NCI-H748 treated with DMSO at 0.1 percent for 48 hours (cell line): ENCODE data around the gene PATE4.

Experiments
- DNase-seq: peaks from one replicate; lab custom pipeline; 2025; lab: John Stamatoyannopoulos, UW

PATE4 gene

GRCh38 chr11:125887373-125888324, 54.5 kb downstream of the PATE4 start, which contains the start of gene HYLS1:
TSS of gene HYLS1 (plus strand) at chr11:125887668. CDS start at chr11:125899369, 11,701 bp downstream.
- peak; percentile 27 for DNase-seq
